ENCODE data around the gene SV2C.

SV2C gene

DNA sequence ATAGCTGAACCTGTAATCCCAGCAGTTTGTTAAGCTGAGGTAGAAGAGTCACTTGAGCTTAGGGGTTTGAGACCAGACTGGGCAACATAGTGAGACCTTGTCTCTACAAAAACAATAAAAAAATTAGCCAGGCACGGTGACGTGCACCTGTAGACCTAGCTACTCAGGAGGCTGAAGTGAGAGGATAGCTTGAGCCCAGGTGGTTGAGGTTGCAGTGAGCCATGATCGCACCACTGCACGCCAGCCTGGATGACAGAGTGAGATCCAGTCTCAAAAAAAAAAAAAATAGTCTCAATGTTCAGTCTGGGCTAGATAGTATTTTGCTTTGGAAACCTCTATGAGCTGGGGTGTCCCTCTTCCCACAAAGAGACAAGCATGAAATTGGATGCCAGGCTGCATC lies 268.0 kb downstream of the SV2C start (continued):
- TF ChIP-seq, protein P1, sequence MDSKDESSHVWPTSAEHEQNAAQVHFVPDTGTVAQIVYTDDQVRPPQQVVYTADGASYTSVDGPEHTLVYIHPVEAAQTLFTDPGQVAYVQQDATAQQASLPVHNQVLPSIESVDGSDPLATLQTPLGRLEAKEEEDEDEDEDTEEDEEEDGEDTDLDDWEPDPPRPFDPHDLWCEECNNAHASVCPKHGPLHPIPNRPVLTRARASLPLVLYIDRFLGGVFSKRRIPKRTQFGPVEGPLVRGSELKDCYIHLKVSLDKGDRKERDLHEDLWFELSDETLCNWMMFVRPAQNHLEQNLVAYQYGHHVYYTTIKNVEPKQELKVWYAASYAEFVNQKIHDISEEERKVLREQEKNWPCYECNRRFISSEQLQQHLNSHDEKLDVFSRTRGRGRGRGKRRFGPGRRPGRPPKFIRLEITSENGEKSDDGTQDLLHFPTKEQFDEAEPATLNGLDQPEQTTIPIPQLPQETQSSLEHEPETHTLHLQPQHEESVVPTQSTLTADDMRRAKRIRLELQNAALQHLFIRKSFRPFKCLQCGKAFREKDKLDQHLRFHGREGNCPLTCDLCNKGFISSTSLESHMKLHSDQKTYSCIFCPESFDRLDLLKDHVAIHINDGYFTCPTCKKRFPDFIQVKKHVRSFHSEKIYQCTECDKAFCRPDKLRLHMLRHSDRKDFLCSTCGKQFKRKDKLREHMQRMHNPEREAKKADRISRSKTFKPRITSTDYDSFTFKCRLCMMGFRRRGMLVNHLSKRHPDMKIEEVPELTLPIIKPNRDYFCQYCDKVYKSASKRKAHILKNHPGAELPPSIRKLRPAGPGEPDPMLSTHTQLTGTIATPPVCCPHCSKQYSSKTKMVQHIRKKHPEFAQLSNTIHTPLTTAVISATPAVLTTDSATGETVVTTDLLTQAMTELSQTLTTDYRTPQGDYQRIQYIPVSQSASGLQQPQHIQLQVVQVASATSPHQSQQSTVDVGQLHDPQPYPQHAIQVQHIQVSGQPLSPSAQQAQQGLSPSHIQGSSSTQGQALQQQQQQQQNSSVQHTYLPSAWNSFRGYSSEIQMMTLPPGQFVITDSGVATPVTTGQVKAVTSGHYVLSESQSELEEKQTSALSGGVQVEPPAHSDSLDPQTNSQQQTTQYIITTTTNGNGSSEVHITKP (tag by site-specific recombination; IDR thresholded peaks at IDR 0.05): no peak
- TF ChIP-seq, protein P2, sequence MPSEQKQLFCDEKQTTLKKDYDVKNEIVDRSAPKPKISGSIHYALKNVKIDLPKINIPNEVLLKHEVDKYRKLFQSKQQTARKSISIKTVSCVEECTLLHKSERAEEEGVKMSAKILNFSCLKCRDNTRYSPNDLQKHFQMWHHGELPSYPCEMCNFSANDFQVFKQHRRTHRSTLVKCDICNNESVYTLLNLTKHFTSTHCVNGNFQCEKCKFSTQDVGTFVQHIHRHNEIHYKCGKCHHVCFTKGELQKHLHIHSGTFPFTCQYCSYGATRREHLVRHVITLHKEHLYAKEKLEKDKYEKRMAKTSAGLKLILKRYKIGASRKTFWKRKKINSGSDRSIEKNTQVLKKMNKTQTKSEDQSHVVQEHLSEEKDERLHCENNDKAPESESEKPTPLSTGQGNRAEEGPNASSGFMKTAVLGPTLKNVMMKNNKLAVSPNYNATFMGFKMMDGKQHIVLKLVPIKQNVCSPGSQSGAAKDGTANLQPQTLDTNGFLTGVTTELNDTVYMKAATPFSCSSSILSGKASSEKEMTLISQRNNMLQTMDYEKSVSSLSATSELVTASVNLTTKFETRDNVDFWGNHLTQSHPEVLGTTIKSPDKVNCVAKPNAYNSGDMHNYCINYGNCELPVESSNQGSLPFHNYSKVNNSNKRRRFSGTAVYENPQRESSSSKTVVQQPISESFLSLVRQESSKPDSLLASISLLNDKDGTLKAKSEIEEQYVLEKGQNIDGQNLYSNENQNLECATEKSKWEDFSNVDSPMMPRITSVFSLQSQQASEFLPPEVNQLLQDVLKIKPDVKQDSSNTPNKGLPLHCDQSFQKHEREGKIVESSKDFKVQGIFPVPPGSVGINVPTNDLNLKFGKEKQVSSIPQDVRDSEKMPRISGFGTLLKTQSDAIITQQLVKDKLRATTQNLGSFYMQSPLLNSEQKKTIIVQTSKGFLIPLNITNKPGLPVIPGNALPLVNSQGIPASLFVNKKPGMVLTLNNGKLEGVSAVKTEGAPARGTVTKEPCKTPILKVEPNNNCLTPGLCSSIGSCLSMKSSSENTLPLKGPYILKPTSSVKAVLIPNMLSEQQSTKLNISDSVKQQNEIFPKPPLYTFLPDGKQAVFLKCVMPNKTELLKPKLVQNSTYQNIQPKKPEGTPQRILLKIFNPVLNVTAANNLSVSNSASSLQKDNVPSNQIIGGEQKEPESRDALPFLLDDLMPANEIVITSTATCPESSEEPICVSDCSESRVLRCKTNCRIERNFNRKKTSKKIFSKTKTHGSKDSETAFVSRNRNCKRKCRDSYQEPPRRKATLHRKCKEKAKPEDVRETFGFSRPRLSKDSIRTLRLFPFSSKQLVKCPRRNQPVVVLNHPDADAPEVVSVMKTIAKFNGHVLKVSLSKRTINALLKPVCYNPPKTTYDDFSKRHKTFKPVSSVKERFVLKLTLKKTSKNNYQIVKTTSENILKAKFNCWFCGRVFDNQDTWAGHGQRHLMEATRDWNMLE (tag by site-specific recombination; conservative IDR thresholded peaks at IDR 0.05; ENCODE audit: low read depth): no peak
- TF ChIP-seq WT1 (tag by site-specific recombination; IDR thresholded peaks at IDR 0.05): no peak
- no peak for TF ChIP-seq ZNF324 (tag by site-specific recombination; IDR thresholded peaks at IDR 0.05)

DNA sequence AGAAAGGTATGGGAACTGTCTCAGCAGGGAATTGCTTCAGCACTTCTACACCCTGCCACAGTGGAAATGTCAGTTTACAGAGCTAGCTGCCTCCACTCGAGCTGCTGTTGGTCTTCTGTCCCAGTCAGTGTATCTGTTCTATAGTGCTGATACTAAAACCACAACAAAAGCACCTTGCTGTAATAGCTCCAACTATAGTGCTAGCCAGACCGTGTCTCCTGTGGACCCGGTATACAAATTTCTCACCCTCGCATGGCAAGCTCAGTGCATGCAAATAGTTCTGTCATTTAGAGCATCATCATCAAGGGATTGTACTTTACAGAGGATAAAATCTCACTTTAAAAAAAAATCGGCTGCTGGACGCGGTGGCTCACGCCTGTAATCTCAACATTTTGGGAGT lies 268.4 kb downstream of the SV2C start:
- POLR2A ChIA-PET: interaction anchor here (0.7 kb wide), 1 partner anchor 1221 kb away, joined by 3 read pairs; no protein-coding TSS in a partner anchor
- H3K36me3 ChIP-seq (ENCODE audit: control insufficient read depth in 2 of 2, insufficient read depth in 1 of 2, low read length in 2 of 2): no peaks in the 10 kb centered on the region
- peaks cover 2% of the 10 kb centered on the region; the same call in 1 of the 2 replicates for H3K4me1 ChIP-seq (ENCODE audit: control insufficient read depth, insufficient read depth, low read length)
- no peak for TF ChIP-seq ZNF791 (tag by site-specific recombination; IDR thresholded peaks at IDR 0.05)
- no peak for TF ChIP-seq ZNF544 (tag by site-specific recombination; IDR thresholded peaks at IDR 0.05)
- TF ChIP-seq ZNF391 (tag by site-specific recombination; IDR thresholded peaks at IDR 0.05; ENCODE audit: borderline replicate concordance, low read depth): no peak
- no peak for TF ChIP-seq MYNN (tag by site-specific recombination; IDR thresholded peaks at IDR 0.05; ENCODE audit: borderline replicate concordance)
- TF ChIP-seq, protein P3, sequence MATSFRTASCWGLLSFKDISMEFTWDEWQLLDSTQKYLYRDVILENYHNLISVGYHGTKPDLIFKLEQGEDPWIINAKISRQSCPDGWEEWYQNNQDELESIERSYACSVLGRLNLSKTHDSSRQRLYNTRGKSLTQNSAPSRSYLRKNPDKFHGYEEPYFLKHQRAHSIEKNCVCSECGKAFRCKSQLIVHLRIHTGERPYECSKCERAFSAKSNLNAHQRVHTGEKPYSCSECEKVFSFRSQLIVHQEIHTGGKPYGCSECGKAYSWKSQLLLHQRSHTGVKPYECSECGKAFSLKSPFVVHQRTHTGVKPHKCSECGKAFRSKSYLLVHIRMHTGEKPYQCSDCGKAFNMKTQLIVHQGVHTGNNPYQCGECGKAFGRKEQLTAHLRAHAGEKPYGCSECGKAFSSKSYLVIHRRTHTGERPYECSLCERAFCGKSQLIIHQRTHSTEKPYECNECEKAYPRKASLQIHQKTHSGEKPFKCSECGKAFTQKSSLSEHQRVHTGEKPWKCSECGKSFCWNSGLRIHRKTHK (tag by site-specific recombination; IDR thresholded peaks at IDR 0.05): no peak
- TF ChIP-seq WT1 (tag by site-specific recombination; IDR thresholded peaks at IDR 0.05): no peak
- no peak for TF ChIP-seq YY2 (tag by site-specific recombination; IDR thresholded peaks at IDR 0.05)
- no peak for TF ChIP-seq ZNF664 (tag by site-specific recombination; IDR thresholded peaks at IDR 0.05)
- no peak for TF ChIP-seq ZNF777 (tag by site-specific recombination; IDR thresholded peaks at IDR 0.05; ENCODE audit: borderline replicate concordance)
- TF ChIP-seq ZNF121 (tag by site-specific recombination; IDR thresholded peaks at IDR 0.05): no peak
- no peak for TF ChIP-seq ZNF140 (tag by site-specific recombination; IDR thresholded peaks at IDR 0.05)
- no peak for TF ChIP-seq ZNF677 (tag by site-specific recombination; IDR thresholded peaks at IDR 0.05)
- no peak for TF ChIP-seq ZNF670 (tag by site-specific recombination; IDR thresholded peaks at IDR 0.05; ENCODE audit: low read depth)
- no peak for TF ChIP-seq SCRT1 (tag by site-specific recombination; IDR thresholded peaks at IDR 0.05; ENCODE audit: borderline replicate concordance)
- TF ChIP-seq ZNF416 (tag by site-specific recombination; IDR thresholded peaks at IDR 0.05): no peak
- no peak for TF ChIP-seq ZNF341 (tag by site-specific recombination; IDR thresholded peaks at IDR 0.05; ENCODE audit: low read depth)
- no peak for TF ChIP-seq ZBTB1 (tag by site-specific recombination; IDR thresholded peaks at IDR 0.05)
- TF ChIP-seq, protein P4, sequence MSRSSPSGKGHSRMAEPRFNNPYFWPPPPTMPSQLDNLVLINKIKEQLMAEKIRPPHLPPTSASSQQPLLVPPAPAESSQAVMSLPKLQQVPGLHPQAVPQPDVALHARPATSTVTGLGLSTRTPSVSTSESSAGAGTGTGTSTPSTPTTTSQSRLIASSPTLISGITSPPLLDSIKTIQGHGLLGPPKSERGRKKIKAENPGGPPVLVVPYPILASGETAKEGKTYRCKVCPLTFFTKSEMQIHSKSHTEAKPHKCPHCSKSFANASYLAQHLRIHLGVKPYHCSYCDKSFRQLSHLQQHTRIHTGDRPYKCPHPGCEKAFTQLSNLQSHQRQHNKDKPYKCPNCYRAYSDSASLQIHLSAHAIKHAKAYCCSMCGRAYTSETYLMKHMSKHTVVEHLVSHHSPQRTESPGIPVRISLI (tag by site-specific recombination; IDR thresholded peaks at IDR 0.05): no peak
- no peak for TF ChIP-seq ZNF521 (tag by site-specific recombination; IDR thresholded peaks at IDR 0.05)
- H3K4me3 ChIP-seq (ENCODE audit: low read depth, low read length): no peak overlapping the region
- H3K27ac ChIP-seq (ENCODE audit: extremely low read depth, low read depth, low read length): no peak overlapping the region
- CTCF ChIA-PET: interaction anchor here (1.9 kb wide), 1 partner anchor 14 kb away, joined by 7 read pairs; no protein-coding TSS in a partner anchor
- no peaks in the 10 kb centered on the region for H3K9me3 ChIP-seq (ENCODE audit: control insufficient read depth, insufficient read depth, low read depth, low read length)

Measured in HEK293 (cell line).